ENCODE results near the gene CDH9.

Gene CDH9

GRCh38 chr5:27011274-27011673 lies 27.1 kb downstream of the CDH9 start:
- CTCF ChIA-PET: no interaction called here
- POLR2A ChIA-PET (ENCODE audit: low non-redundant PET): no interaction called here
- H3K27ac ChIP-seq: no peak overlapping the region
- no peak for TF ChIP-seq CTCF (conservative IDR thresholded peaks at IDR 0.05; ENCODE audit: low read depth)
- DNase-seq (ENCODE audit: low spot score): no peak

- CTCF ChIA-PET: no interaction called here
Observed at GRCh38 chr5:27010646-27011045, 27.7 kb downstream of the CDH9 start.

GRCh38 chr5:27009540-27009915 lies 28.9 kb downstream of the CDH9 start:
- DNase-seq (ENCODE audit: low spot score): no peak
- ChIA-PET POLR2A (ENCODE audit: low non-redundant PET) (no interaction called here), CTCF (no interaction called here)
- no peak for TF ChIP-seq CTCF (conservative IDR thresholded peaks at IDR 0.05; ENCODE audit: low read depth)
- H3K27ac ChIP-seq: no peak overlapping the region

More at GRCh38 chr5:27010646-27011045, 27.7 kb downstream of the CDH9 start:
- DNase-seq (ENCODE audit: low spot score): no peak
- no peak overlapping the region for H3K27ac ChIP-seq
- no peak for TF ChIP-seq CTCF (conservative IDR thresholded peaks at IDR 0.05; ENCODE audit: low read depth)
- POLR2A ChIA-PET (ENCODE audit: low non-redundant PET): no interaction called here

GRCh38 chr5:27008604-27009539 lies 29.5 kb downstream of the CDH9 start:
- POLR2A ChIA-PET (ENCODE audit: low non-redundant PET): no interaction called here
- no peak for TF ChIP-seq CTCF (conservative IDR thresholded peaks at IDR 0.05; ENCODE audit: low read depth)
- CTCF ChIA-PET: interaction anchor here (1.0 kb wide), 1 partner anchor 11 kb away, joined by 3 read pairs; no protein-coding TSS in a partner anchor
- DNase-seq (ENCODE audit: low spot score): no peak
- no peak overlapping the region for H3K27ac ChIP-seq

- CTCF ChIA-PET: interaction anchor here (0.6 kb wide), 1 partner anchor 239 kb away, joined by 3 read pairs; no protein-coding TSS in a partner anchor
- DNase-seq (ENCODE audit: low spot score): no peak
- POLR2A ChIA-PET (ENCODE audit: low non-redundant PET): no interaction called here
- no peak overlapping the region for H3K27ac ChIP-seq
- TF ChIP-seq CTCF (conservative IDR thresholded peaks at IDR 0.05; ENCODE audit: low read depth): no peak
Observed at GRCh38 chr5:27007121-27007520, 31.3 kb downstream of the CDH9 start.

GRCh38 chr5:26986985-26987384 lies 51.4 kb downstream of the CDH9 start:
- DNase-seq (ENCODE audit: low spot score): no peak
- no peak for TF ChIP-seq CTCF (conservative IDR thresholded peaks at IDR 0.05; ENCODE audit: low read depth)
- ChIA-PET CTCF (interaction anchor here (0.6 kb wide), 1 partner anchor 19 kb away, joined by 5 read pairs; no protein-coding TSS in a partner anchor), POLR2A (ENCODE audit: low non-redundant PET) (no interaction called here)
- H3K27ac ChIP-seq: no peak overlapping the region

All from RWPE1 (cell line).